ENCODE measurements around the gene DCTN3. TPM values are rescaled to one million over a fixed set of nuclear protein-coding genes. Genes with fewer than 3 reads are reported as not detected.

The DCTN3 gene
- total RNA-seq, result 10 to 100 TPM; 71.2 to 73.3 TPM

DNA sequence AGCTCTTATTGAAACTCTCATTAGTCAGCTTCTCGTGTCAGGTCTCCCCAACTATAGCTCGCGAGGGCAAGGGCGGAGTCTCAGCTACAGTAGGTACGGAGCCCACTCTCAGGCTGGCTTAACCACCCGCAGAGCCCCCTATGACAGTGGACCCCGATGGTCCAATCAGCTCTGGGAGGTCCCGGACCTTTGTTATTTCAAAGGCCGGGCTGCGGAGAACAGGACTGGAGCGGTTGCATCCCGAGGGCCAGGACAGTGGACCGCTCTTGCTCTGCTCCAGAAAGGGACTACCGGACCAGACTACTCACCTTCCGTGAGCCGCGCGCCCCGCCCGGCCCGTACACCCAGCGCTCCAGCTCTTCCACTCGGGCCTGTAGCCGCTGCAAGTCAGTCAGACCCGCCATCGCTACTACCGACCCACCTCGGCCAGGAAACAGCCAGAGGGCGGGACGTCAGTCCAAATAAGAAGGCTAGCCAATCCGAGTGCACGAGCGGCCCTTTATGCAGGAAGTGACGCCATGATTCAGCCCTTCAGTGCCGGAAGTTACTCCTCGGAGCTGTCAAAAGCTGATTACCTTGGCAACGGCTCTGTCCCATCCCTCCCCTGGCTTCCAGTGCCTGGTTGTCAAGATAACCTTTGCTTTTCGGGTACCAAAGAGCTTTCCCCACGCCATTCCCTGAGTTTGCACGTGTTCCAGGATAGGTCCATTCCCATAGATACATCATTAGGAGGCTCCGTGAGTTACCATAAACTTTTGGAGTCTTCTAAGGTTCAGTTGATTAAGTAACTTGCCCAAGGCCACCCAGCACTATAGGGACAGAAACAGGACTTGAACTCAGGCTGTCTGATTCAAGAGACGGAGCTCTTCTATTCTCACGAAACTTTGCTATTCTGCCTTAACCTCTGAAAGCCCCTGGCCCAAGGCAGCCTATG lies at the start of gene DCTN3:
DCTN3 (minus strand) TSS at position 435 of the 934 bp plus-strand sequence; CDS start at position 404, 31 bp downstream.

DNA sequence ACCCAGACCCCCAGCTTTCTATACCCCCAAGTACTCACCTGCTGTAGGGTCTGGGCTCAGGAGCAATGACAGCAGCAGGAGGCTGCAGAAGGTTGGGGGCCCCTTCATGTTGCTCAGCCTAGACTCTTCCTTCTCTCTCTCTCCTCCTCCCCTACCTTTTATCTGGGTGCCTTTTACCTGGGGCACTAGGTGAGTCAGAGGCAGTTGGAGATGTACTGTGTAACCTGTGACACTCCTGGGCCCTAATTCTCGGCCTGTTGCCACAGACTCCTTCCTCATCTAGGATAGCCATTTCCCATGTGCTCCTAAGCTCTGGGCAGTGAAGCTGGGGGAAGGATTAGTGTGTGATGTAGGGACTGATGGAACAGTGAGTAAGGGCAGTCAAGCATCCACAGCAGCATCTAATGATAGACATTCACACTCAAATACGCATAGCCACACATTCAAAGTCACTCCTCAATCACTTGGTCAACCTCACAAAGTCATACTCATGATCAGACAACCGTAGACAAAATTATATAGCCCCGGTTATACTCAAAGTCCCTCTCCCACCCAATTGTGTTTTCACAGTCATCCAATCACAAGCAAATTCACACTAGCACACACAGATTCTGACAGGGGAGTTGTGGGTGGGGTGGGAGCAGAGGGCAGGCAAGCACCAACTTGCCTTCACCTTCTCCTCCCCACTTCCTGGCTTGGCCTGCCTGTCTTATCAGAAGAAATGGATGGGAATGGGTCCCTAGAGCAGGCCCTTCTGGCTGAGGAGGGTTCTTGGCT lies 42.4 kb upstream of the DCTN3 start, which contains the start of gene CCL27:
CCL27 (minus strand) TSS at position 132 of the 777 bp plus-strand sequence; CDS start at position 108, 24 bp downstream.

DNA sequence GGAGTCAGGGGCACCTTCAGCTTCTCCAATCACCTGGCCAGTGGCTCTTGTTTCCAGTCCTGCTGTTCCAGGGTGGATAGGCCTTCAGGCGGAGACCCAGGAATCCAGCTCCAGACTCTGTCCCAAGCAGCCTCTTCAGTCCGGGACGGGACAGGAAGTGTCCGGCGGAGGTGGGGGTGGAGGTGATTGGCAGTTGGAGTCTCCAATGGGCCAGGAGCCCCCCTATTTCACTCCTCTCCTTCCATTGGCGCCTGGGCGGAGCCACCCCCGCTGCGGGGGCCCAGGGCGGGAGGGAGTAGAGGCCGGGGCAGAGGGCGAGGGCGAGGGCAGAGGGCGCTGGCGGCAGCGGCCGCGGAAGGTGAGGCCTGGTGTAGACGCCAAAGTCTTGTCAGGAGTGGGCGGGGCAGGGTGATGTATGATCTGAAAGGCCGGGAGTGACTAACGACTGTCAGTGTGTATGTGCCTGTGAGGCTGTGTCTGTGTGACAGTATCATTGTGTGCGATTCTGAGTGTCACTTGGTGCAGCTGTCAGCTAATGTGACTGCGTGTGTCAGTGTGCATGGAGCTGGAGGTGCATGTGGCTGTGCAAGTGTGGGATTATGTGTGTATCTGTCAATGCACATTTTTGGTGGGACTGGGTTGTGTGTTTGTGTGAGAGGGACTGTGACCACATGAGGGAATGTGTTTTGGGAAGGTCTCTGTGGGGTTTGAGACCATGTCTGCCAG lies 31.7 kb upstream of the DCTN3 start, which contains the start of gene IL11RA:
IL11RA (plus strand) TSS at position 310 of the 726 bp plus-strand sequence. CDS start 3,033 bp downstream, outside the sequence.

DNA sequence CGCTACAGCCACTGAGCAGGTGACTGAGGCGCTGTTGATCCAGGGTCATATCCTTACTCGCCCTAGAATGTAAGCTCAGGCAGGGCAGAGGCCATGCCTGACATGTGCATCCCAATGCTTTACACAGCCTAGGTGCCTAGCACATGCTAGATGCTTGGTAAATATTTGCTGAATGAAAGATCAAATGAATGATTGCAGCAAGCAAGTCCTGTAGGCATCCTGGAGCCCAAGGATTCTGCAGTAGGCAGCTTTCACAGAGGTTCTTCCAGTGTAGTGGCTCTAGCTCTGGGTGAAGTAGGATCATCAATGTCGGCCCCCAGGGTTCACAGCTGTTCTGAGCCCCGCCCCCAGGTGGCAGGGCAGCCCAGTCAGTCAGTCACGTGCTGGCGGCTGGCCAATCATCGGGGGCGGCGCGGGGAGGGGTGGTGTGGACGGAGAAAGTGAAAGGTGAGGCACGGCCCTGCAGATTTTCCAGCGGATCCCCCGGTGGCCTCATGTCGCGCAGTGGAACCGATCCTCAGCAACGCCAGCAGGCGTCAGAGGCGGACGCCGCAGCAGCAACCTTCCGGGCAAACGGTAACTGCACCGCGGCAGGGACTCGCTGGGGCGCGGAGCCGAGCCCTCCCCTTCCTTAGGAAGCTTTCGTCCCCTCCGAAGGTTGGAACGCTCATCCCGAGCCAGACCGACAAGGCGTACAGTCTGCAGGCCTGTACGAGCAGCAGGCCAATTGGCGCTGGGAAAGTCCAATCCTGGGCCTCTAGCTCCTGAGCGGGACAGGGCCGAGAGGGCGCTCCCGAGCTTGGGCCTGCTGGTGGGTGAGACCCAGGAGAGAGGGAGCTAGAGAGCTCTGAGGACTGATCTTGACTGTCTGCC lies 26.2 kb upstream of the DCTN3 start, which contains the start of gene GALT:
GALT (plus strand) TSS at position 465 of the 873 bp plus-strand sequence; CDS start at position 495, 30 bp downstream.

DNA sequence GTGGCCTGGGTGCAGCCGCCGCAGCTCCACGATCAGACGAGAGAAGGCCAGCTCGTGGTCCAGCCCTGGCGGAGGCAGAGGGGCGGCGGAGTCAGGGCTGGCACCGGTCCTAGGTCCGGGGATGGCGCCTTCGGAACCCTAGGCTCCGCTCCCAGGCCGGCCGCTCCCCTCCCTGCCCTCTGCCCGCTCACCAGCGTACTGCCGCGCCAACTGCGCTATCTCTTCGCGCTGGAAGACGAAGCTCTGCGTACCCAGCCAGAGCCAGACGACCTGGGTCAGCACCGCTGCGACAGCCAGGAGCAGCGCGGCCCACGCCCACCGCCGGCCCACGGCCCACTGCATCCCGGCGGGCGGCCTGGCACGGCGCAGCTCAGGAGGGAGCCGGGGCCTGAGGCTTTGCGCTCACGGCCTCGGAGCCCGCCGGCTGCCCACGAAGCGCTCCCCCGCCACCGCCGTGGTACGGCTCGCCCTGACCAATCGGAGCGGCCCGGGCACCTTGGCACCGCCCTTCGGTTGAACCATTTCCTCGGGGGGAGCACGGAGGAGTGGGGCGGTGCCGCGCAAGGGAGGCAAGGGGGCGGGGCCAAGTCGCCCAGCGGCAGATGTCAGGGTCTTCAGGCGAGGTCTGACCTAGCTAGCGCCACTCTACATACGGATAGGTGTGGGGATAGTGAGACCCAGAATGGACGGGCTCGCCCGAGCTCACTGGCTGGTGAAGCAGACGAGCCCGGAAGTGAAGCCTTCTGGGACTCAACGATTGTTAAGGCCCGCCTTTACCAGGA lies 17.3 kb upstream of the DCTN3 start, which contains the start of gene SIGMAR1:
SIGMAR1 (minus strand) TSS at position 432 of the 782 bp plus-strand sequence; CDS start at position 342, 90 bp downstream.

DNA sequence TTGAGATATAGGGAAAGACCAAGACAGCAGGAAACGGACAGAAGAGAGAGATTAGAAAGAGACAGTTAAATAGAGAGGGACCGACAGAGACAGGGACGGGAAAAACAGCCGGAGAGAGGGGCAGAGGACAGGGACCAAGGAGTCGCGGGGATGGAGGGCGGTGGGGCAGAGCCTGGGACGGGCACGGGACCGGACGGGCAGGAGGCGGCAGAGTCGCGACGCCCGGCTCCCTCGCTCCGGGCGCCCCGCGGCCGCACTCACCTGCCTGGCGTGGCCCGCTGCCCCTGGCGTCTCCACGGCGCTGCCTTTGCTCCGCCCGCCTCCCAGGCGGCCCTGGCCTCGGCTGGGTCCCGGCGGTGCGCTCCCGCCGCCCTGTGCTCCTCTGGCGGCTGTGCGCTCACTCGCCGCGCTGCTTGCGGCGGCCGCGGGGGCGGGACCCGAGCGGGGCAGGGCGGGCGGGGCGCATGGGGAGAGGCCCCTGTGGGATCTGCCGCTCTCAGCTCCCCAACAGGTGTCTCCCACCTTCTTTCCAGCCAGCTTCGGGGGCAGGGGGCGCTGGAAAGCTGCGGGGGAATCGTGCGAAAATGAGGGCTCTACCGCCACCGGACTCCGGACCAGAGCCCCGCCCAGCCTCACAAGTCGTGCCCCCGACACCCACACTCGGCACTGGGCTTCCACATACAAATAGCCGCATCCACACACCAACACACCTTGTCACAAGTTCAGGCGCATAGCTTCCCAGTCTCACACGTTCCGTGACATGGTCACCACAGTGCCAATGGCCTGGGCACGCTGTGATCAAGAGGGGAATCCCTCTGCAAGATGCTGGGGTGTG lies 8.6 kb upstream of the DCTN3 start, which contains the start of gene ARID3C:
ARID3C (minus strand) TSS at position 411 of the 835 bp plus-strand sequence. CDS start 1,052 bp downstream, outside the sequence.

DNA sequence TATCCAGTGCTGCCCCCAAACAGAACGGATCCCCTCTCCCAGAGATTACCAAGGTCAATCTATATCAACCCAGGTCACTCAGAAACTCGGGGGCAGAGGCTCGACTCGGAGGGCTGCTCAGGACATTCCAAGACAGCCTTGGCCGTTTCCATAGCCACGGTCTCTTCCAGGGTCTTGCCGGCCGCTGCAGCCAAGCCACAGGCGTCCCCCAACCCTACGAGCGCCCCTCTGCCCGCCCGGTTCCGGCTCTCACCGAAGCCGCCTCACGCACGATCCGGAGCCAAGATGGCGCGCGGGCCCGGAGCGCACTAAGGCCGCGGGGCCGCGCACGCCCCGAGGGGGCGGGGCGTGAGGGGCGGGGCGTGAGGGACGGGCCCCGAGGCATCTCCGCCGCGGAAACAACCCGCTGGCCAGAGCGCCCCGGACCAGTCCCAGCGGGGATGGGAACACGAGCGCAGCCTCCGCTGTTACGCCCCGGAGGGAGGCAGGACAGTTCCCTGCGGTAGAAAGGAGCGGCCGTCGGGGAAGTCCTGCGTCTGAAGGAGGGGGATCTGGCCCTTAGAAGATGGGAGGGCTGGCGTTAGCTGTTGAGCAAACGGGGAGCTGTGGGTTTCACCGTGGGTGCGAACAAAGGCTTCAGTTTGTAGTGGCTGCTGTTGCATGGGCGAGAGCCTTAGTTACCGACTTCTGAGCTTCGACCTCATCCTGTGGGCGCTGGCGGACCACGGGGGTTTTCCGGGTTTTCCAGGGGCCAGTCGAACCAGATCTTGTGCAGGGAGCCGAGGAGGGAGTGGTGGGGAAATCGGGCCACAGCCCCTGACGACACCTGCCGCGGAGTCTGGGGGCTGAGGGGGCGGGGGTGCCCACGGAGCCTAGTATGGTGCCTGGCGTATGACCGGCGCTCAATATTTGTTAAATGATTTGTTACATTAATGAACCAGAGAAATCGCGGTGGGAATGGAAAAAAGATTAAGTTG lies 8.2 kb downstream of the DCTN3 start, which contains the start of gene RPP25L:
RPP25L (minus strand) TSS at position 287 of the 977 bp plus-strand sequence. CDS start 801 bp downstream, outside the sequence.

DNA sequence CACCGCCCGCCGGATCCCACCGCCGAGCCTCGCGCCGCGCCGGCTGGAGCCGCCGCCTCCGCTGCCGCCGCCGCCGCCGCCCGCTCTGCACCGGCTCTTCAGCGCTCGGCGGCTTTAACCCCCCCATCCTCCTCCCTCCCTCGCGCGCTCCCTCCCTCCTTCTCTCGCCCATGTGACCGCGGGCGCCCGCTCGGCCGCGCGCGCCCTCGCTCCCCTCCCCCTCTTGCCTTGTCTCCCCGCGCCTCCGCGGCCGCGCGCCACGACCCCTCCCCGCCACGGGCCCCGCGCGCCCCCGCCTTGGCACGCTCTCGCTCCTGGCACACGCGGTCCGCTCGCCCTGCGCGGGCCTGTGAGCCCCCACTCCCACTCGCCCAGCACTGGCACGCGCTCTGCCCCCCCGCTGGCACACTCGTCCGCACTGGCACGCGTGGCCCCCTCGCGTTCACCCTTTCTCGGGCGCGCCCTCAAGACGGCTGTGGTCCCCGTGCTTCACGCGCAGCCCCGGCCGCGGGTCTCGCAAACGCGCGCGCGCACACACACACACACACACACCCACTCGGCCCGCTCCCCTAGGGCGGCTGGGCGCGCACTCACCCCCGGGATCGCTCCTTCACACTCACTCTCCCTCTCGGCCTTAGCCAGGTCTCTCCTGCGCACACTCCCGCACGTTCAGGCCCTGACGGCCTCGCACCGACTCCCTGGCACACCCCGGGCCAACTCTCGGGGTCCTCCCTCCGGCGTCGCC lies 30.5 kb downstream of the DCTN3 start, which contains the start of gene CNTFR:
CNTFR (minus strand) TSS at position 89 of the 745 bp plus-strand sequence. CDS start 20,743 bp downstream, outside the sequence.

Small RNAs within 50 kb of the gene (small RNA-seq; reads per million reads assigned to genes)
- 0 reads per million in 2 donors for gene CCL27

Other genes with a start within 250 kb of the DCTN3 start
- gene MYORG, start 243.6 kb downstream of the DCTN3 start, total RNA-seq, result 1 to 10 TPM in 1 of 2 donors, under 1 TPM in 1; 0.67 to 5.5 TPM
- 10 to 100 TPM; 16.0 to 18.2 TPM for gene FAM219A, start 161.9 kb downstream of the DCTN3 start, total RNA-seq
- not detected for gene DNAI1, start 161.7 kb downstream of the DCTN3 start, total RNA-seq
- gene ENHO, start 97.5 kb downstream of the DCTN3 start, total RNA-seq, result 1 to 10 TPM in 1 of 2 donors, under 1 TPM in 1; 0.67 to 1.4 TPM
- under 1 TPM in 1 of 2 donors, not detected in 1; 0.34 TPM for gene CNTFR, start 30.8 kb downstream of the DCTN3 start, total RNA-seq
- gene RPP25L, start 8.4 kb downstream of the DCTN3 start, total RNA-seq, result 10 to 100 TPM; 15.8 to 21.3 TPM
- under 1 TPM in 1 of 2 donors, not detected in 1; under 0.01 TPM for gene ARID3C, start 8.6 kb upstream of the DCTN3 start, total RNA-seq
- gene SIGMAR1, start 17.3 kb upstream of the DCTN3 start, total RNA-seq, result 100 to 1,000 TPM; 132 to 213 TPM
- 10 to 100 TPM; 63.0 to 65.6 TPM for gene GALT, start 26.2 kb upstream of the DCTN3 start, total RNA-seq
- 10 to 100 TPM; 13.0 to 13.1 TPM for gene IL11RA, start 31.7 kb upstream of the DCTN3 start, total RNA-seq
- under 1 TPM in 1 of 2 donors, not detected in 1; 0.34 TPM for gene CCL27, start 42.2 kb upstream of the DCTN3 start, total RNA-seq
- gene CCL19, start 70.8 kb upstream of the DCTN3 start, total RNA-seq, result not detected
- not detected for gene CCL21, start 89.6 kb upstream of the DCTN3 start, total RNA-seq

Data from melanocyte of skin (primary cell).